Measurements from ENCODE around the gene GTPBP1. TPM values are rescaled to one million over a fixed set of nuclear protein-coding genes. Genes with fewer than 3 reads are reported as not detected.

Gene GTPBP1
- total and polyA plus RNA-seq, 2 of the 4 experiments (the other 2 are of a cell fraction): 12.4 to 29.5 TPM

GRCh38 chr22:38735126-38735464 lies 29.4 kb downstream of the GTPBP1 start:
- no peak for DNase-seq
- H3K36me3 ChIP-seq (ENCODE audit: control insufficient read depth, insufficient read depth, low read length): peaks cover 78% of the 10 kb centered on the region
- POLR2A ChIA-PET (ENCODE audit: unreplicated experiment): no interaction called here

More at GRCh38 chr22:38735126-38735464, 29.4 kb downstream of the GTPBP1 start:
- Histone ChIP-seq H3K4me2 (ENCODE audit: low read depth, low read length) (no peak overlapping the region), H4K8ac (ENCODE audit: low read depth in 2 of 2, low read length in 2 of 2) (no peak overlapping the region), H3K9ac (ENCODE audit: low read depth, low read length) (no peak overlapping the region), H3K23ac (ENCODE audit: low read depth, low read length) (no peak overlapping the region), H2BK120ac (ENCODE audit: low read depth, low read length) (no peak overlapping the region), H2BK5ac (ENCODE audit: low read depth, low read length, poor library complexity, severe bottlenecking) (no peak overlapping the region), H3K27me3 (ENCODE audit: control insufficient read depth, insufficient read depth, low read length) (no peaks in the 10 kb centered on the region), H3K18ac (ENCODE audit: low read depth, low read length) (no peak overlapping the region), H4K91ac (ENCODE audit: insufficient read depth, low read depth, low read length) (no peak overlapping the region), H3K4me3 (ENCODE audit: insufficient read depth, low read depth, low read length) (no peak overlapping the region), H2AK9ac (replicated peaks; ENCODE audit: low read depth, low read length, poor library complexity) (no peak overlapping the region), H2AFZ (replicated peaks; ENCODE audit: low read length, poor library complexity) (no peak overlapping the region), H3K9me1 (ENCODE audit: insufficient read depth, low read length) (no peaks in the 10 kb centered on the region), H2AK5ac (ENCODE audit: low read depth, low read length) (no peak overlapping the region), H3K79me1 (ENCODE audit: low read depth in 1 of 2, low read length in 2 of 2) (peaks cover 0 to 24% of the 10 kb centered on the region in 2 experiments; a peak in 2 of 4 replicates), H3K27ac (ENCODE audit: insufficient read depth, low read length) (no peak overlapping the region), H3K56ac (ENCODE audit: extremely low read depth, insufficient read depth, low read length) (no peak overlapping the region), H4K5ac (ENCODE audit: low read depth, low read length) (no peak overlapping the region), H3K4ac (ENCODE audit: low read depth, low read length) (no peak overlapping the region), H4K20me1 (ENCODE audit: insufficient read depth, low read length) (peaks cover 18% of the 10 kb centered on the region), H3K4me1 (ENCODE audit: control insufficient read depth, insufficient read depth, low read length) (peaks cover 5% of the 10 kb centered on the region), H2BK20ac (ENCODE audit: low read depth, low read length) (no peak overlapping the region), H3K14ac (replicated peaks; ENCODE audit: low read depth, low read length) (no peak overlapping the region), H3K9me3 (ENCODE audit: control insufficient read depth, insufficient read depth, low read length) (no peaks in the 10 kb centered on the region), H2BK15ac (ENCODE audit: low read depth, low read length) (no peak overlapping the region)
- in situ Hi-C loops (cut with MboI; ENCODE audit: low sequenced_read_pairs) (no loop called here), dilution Hi-C loops (cut with HindIII; ENCODE audit: low sequenced_read_pairs, unreplicated experiment) (no loop called here), intact Hi-C loops (cut with micrococcal nuclease) (no loop called here)
- CTCF ChIA-PET: interaction anchor here (2.4 kb wide), 1 partner anchor 10 kb away, joined by 11 read pairs; no protein-coding TSS in a partner anchor
- BruUV-seq (replicated peaks): no TSS peak
- TF ChIP-seq CEBPB (IDR thresholded peaks at IDR 0.05; ENCODE audit: low read depth, low read length): no peak
- no peak for TF ChIP-seq SMC3 (IDR thresholded peaks at IDR 0.05; ENCODE audit: low read depth, low read length)
- TF ChIP-seq POLR2A (IDR thresholded peaks at IDR 0.05; ENCODE audit: low read depth, low read length): no peak
- TF ChIP-seq MXI1 (IDR thresholded peaks at IDR 0.05; ENCODE audit: borderline replicate concordance, low read depth, low read length): no peak
- TF ChIP-seq FOS (IDR thresholded peaks at IDR 0.05; ENCODE audit: low read depth, low read length): no peak
- TF ChIP-seq ELK1 (IDR thresholded peaks at IDR 0.05; ENCODE audit: borderline replicate concordance, low read depth, low read length): no peak
- no CpG with 5 or more reads among the region's 7 CpGs for whole genome bisulfite sequencing, 2 experiments (ENCODE audit: extremely low coverage in 2 of 2, insufficient read length in 1 of 2)
- ATAC-seq (ENCODE audit: low read depth): no peak

Data from IMR-90 (cell line).